Endodermal cell (in vitro differentiated cells): ENCODE results near the gene EWSR1. TPM values are rescaled to one million over a fixed set of nuclear protein-coding genes. Genes with fewer than 3 reads are reported as not detected.
A peak's percentile ranks its signal among the peaks of the same experiment; 100 is the strongest.
"Not testable (repeated sequence)": the region's sequence is repeated elsewhere in the genome, so short reads cannot be mapped to it uniquely, and the experiment has no call there.

ENCODE experiments used
- DNase-seq: peaks from one replicate; pipeline ENCODE4 v3.0.0-alpha.2; 2017
- H3K27ac ChIP-seq: 2 replicates; pipeline ENCODE4 v1.5.1; 2013; ENCODE audit warnings: mild to moderate bottlenecking, low read depth, low read length, moderate library complexity
- H3K27me3 ChIP-seq: 2 replicates; pipeline ENCODE4 v1.6.1; 2013; ENCODE audit warnings: mild to moderate bottlenecking, low read length, moderate library complexity; ENCODE audit not compliant: insufficient read depth, control insufficient read depth, poor library complexity, severe bottlenecking
- H3K36me3 ChIP-seq: 2 replicates; pipeline ENCODE4 v1.7.0; 2013; ENCODE audit warnings: mild to moderate bottlenecking, low read length, moderate library complexity; ENCODE audit not compliant: control insufficient read depth, insufficient read depth
- H3K4me1 ChIP-seq: one replicate; pipeline ENCODE4 v1.7.0; 2013; ENCODE audit warnings: low read length; ENCODE audit not compliant: control insufficient read depth, insufficient read depth
- H3K4me3 ChIP-seq: 2 replicates; pipeline ENCODE4 v1.5.1; 2013; ENCODE audit warnings: mild to moderate bottlenecking, low read length, moderate library complexity
- H3K9ac ChIP-seq: 2 replicates; pipeline ENCODE4 v1.6.1; 2013; ENCODE audit warnings: mild to moderate bottlenecking, low read length, moderate library complexity; ENCODE audit not compliant: poor library complexity, severe bottlenecking; ENCODE audit errors: extremely low read depth
- H3K9me3 ChIP-seq: 2 replicates; pipeline ENCODE4 v1.6.1; 2013; ENCODE audit warnings: mild to moderate bottlenecking, low read length, moderate library complexity; ENCODE audit not compliant: control insufficient read depth
- H3K27ac Mint-ChIP-seq: 2 replicates; pipeline ENCODE4 v1.8.0; 2020; ENCODE audit warnings: mixed read lengths
- H3K27me3 Mint-ChIP-seq: 2 replicates; pipeline ENCODE4 v1.8.0; 2021; ENCODE audit warnings: mild to moderate bottlenecking, mixed read lengths; ENCODE audit not compliant: insufficient read depth
- H3K36me3 Mint-ChIP-seq: 2 replicates; pipeline ENCODE4 v1.8.0; 2020; ENCODE audit warnings: low read depth, mixed read lengths
- H3K4me1 Mint-ChIP-seq: 2 replicates; pipeline ENCODE4 v1.8.0; 2020; ENCODE audit warnings: mixed read lengths
- H3K4me3 Mint-ChIP-seq: 2 replicates; pipeline ENCODE4 v1.8.0; 2020; ENCODE audit warnings: mild to moderate bottlenecking, moderate library complexity, mixed read lengths
- H3K9me3 Mint-ChIP-seq: 2 replicates; pipeline ENCODE4 v1.8.0; 2020; ENCODE audit warnings: mild to moderate bottlenecking, mixed read lengths
- WGBS, 2 experiments: methylation state at CpG; one replicate each; pipeline versions ENCODE4 v1.1.5 to v1.1.7; 2013; ENCODE audit warnings: missing lambda C conversion rate in 2 of 2, mixed read lengths in 1 of 2; ENCODE audit not compliant: insufficient coverage in 1 of 2, insufficient read length in 1 of 2; 5-methylcytosine and 5-hydroxymethylcytosine counted together
- total RNA-seq, 2 donors: library from RNA; stranded (reverse); fragmentation: NEBNext Ultra II Directional in 1 of 2; extraction: Animal tissue kit (Norgen Biotek cat#: 25700) in 1 of 2; gene quantifications; 2 replicates in 1 of 2; 3 replicates in 1 of 2; pipeline ENCODE4 v1.2.1, GENCODE V29; 2021
- TF ChIP-seq, protein P1 (sequence below): fragments of 200-600 bp; sonication (generic); conservative IDR thresholded peaks from 2 replicates; pipeline ENCODE4 v1.5.0; 2021; ENCODE audit warnings: antibody characterized with exemption, mild to moderate bottlenecking

EWSR1 gene
- total RNA-seq, 2 donors from 2014 or later, result 295 to 352 TPM

DNA sequence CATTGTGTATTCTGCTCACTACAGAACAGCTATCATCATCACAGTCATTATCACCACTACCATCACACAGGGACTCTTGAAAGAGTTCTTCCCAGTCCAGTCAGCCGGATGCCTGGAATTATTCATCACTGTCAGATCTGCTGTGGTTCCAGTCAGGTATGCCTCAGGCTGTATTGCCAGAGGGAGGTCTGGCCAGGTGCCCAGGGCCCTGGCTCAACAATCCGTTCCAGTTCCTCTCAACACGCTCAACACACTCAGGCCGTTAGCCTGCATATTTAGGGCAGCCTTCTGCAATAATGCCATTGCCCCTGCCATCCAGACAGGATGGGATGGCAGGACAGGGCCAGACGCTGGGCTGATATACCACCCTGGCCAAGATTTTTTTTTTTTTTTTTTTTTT, 76.1 kb downstream of the EWSR1 start:
- Histone ChIP-seq H3K4me3 (no peak overlapping the region), H3K9me3 (no peaks in the 10 kb centered on the region), H3K9ac (no peak overlapping the region), H3K36me3 (peaks cover 72% of the 10 kb centered on the region), H3K27me3 (no peaks in the 10 kb centered on the region), H3K4me1 (no peaks in the 10 kb centered on the region), H3K27ac (no peak overlapping the region)
- Mint-ChIP-seq H3K27me3 (no peaks in the 10 kb centered on the region), H3K27ac (no peak overlapping the region), H3K36me3 (peaks cover 60% of the 10 kb centered on the region), H3K4me3 (no peak overlapping the region), H3K9me3 (no peaks in the 10 kb centered on the region), H3K4me1 (no peaks in the 10 kb centered on the region)
- TF ChIP-seq, protein P1, sequence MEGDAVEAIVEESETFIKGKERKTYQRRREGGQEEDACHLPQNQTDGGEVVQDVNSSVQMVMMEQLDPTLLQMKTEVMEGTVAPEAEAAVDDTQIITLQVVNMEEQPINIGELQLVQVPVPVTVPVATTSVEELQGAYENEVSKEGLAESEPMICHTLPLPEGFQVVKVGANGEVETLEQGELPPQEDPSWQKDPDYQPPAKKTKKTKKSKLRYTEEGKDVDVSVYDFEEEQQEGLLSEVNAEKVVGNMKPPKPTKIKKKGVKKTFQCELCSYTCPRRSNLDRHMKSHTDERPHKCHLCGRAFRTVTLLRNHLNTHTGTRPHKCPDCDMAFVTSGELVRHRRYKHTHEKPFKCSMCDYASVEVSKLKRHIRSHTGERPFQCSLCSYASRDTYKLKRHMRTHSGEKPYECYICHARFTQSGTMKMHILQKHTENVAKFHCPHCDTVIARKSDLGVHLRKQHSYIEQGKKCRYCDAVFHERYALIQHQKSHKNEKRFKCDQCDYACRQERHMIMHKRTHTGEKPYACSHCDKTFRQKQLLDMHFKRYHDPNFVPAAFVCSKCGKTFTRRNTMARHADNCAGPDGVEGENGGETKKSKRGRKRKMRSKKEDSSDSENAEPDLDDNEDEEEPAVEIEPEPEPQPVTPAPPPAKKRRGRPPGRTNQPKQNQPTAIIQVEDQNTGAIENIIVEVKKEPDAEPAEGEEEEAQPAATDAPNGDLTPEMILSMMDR, result no peak
- no peak for DNase-seq
- WGBS, 2 experiments, result 93 to 96% methylated on average over 4 to 5 of the region's 5 CpGs

DNA sequence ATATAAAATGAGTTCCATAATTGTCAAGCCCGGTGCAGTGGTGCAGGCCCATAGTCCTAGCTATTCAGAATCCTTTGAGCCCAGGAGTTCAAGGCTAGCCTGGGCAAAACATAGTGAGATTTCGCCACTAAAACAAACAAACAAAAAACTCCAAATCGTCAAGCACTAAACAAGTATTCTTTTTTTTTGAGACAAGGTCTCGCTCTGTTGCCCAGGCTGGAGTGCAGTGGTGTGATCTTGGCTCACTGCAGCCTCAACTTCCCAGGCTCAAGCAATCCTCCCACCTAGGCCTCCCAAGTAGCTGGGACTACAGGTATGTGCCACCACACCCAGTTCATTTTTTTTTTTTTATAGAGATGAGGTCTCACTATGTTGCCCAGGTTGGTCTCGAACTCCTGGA, 76.8 kb downstream of the EWSR1 start:
- not testable (repeated sequence) for H3K9me3 ChIP-seq, H3K4me3 ChIP-seq, H3K9me3 Mint-ChIP-seq, H3K4me1 ChIP-seq, H3K4me3 Mint-ChIP-seq, H3K27ac Mint-ChIP-seq, H3K27me3 ChIP-seq, H3K27ac ChIP-seq, H3K4me1 Mint-ChIP-seq, H3K9ac ChIP-seq, H3K27me3 Mint-ChIP-seq, DNase-seq
- peaks cover 72% of the 10 kb centered on the region for H3K36me3 ChIP-seq
- 77 to 94% methylated on average over 4 to 5 of the region's 5 CpGs for WGBS, 2 experiments
- H3K36me3 Mint-ChIP-seq, result peaks cover 64% of the 10 kb centered on the region

DNA sequence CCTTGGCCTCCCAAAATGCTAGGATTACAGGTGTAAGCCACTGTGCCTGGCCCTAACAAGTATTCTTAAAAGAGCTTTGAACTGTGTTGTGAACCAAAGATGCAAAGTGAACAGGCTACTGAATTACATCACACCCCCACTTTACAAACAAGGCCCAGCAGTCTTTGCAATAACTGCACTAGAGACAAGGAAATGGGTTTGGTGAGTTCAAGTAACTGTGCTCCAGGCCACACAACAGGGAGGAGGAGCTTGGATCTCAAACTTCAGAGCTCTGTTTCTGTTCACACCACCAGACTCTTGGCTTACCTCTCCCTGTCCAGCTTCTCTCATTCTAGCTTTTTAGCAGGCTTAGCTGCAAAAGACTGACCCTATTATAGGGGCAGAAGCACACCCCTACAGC, 77.9 kb downstream of the EWSR1 start:
- no peaks in the 10 kb centered on the region for H3K27me3 ChIP-seq
- no peak overlapping the region for H3K4me3 ChIP-seq
- Mint-ChIP-seq H3K4me3 (no peak overlapping the region), H3K4me1 (no peaks in the 10 kb centered on the region), H3K27me3 (no peaks in the 10 kb centered on the region), H3K9me3 (no peaks in the 10 kb centered on the region), H3K36me3 (peaks cover 63% of the 10 kb centered on the region), H3K27ac (no peak overlapping the region)
- peaks cover 77% of the 10 kb centered on the region for H3K36me3 ChIP-seq
- TF ChIP-seq, protein P1, result no peak
- no peak overlapping the region for H3K27ac ChIP-seq
- H3K9me3 ChIP-seq, result no peaks in the 10 kb centered on the region
- H3K9ac ChIP-seq, result no peak overlapping the region
- DNase-seq, result no peak
- H3K4me1 ChIP-seq, result no peaks in the 10 kb centered on the region

DNA sequence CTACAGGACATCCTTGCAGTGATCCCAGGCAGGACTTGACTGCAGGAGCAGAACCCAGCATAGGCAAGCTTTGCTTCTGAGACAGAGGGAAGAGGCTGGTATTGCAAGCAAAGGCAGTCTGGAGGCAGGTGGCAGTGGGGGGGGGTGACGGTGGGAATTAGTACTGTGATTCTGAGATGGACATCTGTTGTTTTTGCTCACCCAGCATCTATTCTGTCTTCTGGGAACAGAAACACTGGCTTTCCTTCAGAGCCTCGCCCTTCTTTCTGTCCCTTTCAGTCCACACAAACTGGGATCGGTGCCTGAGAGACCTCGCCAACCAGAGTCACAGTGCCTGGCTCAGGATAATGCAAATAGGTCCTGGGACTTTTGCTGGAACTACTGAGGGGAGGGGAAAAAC, 78.6 kb downstream of the EWSR1 start:
- no peaks in the 10 kb centered on the region for H3K9me3 Mint-ChIP-seq
- TF ChIP-seq, protein P1, result no peak
- Histone ChIP-seq H3K4me1 (no peaks in the 10 kb centered on the region), H3K9ac (no peak overlapping the region), H3K36me3 (peaks cover 77% of the 10 kb centered on the region), H3K27me3 (no peaks in the 10 kb centered on the region), H3K4me3 (no peak overlapping the region), H3K9me3 (no peaks in the 10 kb centered on the region), H3K27ac (peak overlapping the region; percentile 17)
- H3K4me1 Mint-ChIP-seq, result no peaks in the 10 kb centered on the region
- WGBS, 2 experiments, result 95 to 100% methylated on average over 1 to 4 of the region's 4 CpGs
- DNase-seq, result no peak
- H3K27me3 Mint-ChIP-seq, result no peaks in the 10 kb centered on the region
- H3K36me3 Mint-ChIP-seq, result peaks cover 66% of the 10 kb centered on the region
- H3K27ac Mint-ChIP-seq, result no peak overlapping the region
- H3K4me3 Mint-ChIP-seq, result no peak overlapping the region
